Stimulated activated naive B cell treated with anti-CD40 and anti-IgM and Interleukin-4, amounts not matched to agents 10 μg/mL and 1 μg/mL and 100 μg/mL, for 72 hours (primary cell): ENCODE results near the gene SND1.

Source experiments
- ATAC-seq, 2 donors: fragments of 150-1000 bp; cut with Tn5 transposase; replicated peaks; 2 replicates each; pipeline ENCODE4 v1.10.0; 2021; ENCODE audit warnings: moderate library complexity in 1 of 2
- DNase-seq: peaks from one replicate; pipeline ENCODE4 v3.0.0; 2021
- H3K27ac Mint-ChIP-seq: one replicate; pipeline ENCODE4 v1.8.0; 2022; ENCODE audit warnings: mild to moderate bottlenecking, mixed read lengths
- H3K27me3 Mint-ChIP-seq, 2 donors: one replicate each; pipeline ENCODE4 v1.8.0; 2022; ENCODE audit warnings: mixed read lengths in 2 of 2
- H3K36me3 Mint-ChIP-seq, 2 donors: one replicate each; pipeline ENCODE4 v1.8.0; 2022; ENCODE audit warnings: mixed read lengths in 2 of 2, mild to moderate bottlenecking in 1 of 2
- H3K4me1 Mint-ChIP-seq, 2 donors: one replicate each; pipeline ENCODE4 v1.8.0; 2022; ENCODE audit warnings: mixed read lengths in 2 of 2, mild to moderate bottlenecking in 1 of 2
- H3K4me3 Mint-ChIP-seq, 2 donors: one replicate each; pipeline ENCODE4 v1.8.0; 2022; ENCODE audit warnings: mild to moderate bottlenecking in 2 of 2, mixed read lengths in 2 of 2, moderate library complexity in 1 of 2
- H3K9me3 Mint-ChIP-seq, 2 donors: one replicate each; pipeline ENCODE4 v1.8.0; 2022; ENCODE audit warnings: mixed read lengths in 2 of 2, mild to moderate bottlenecking in 1 of 2

SND1 gene

DNA sequence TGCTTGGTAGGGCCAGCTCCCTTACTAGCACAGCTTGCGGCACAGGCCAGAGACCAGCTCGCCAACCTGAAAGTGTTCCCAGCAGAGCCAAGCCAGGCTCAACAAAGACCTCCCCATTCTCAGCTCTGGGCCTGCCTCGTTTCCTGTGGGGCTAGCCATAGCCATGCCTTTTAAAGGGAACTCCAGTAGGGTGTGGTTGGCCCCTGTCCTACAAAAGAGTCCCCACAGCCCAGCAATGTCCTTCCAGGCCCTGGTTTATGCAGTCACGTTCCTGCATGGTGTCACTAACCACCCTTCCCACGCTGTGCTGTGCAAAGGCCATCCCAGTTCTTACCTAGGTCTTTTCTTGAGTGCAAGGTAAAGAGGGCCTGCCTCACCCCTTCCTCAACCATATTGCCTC is 467.0 kb downstream of the SND1 start:
- Mint-ChIP-seq H3K27me3 (no peaks in the 10 kb centered on the region), H3K27ac (no peak overlapping the region), H3K9me3 (peaks cover 0 to 3% of the 10 kb centered on the region in 2 donors), H3K4me1 (peaks cover 21 to 26% of the 10 kb centered on the region in 2 donors), H3K36me3 (no peaks in the 10 kb centered on the region), H3K4me3 (no peak overlapping the region)
- DNase-seq (no peak), ATAC-seq (no peak)

- Mint-ChIP-seq H3K9me3 (no peaks in the 10 kb centered on the region), H3K4me1 (peaks cover 21 to 26% of the 10 kb centered on the region in 2 donors), H3K4me3 (no peak overlapping the region), H3K27me3 (no peaks in the 10 kb centered on the region), H3K27ac (no peak overlapping the region), H3K36me3 (no peaks in the 10 kb centered on the region)
- no peak for ATAC-seq
- no peak for DNase-seq
Measured at GRCh38 chr7:128120116-128120515, 468.1 kb downstream of the SND1 start.

GRCh38 chr7:128120976-128121490 is 469.0 kb downstream of the SND1 start:
- H3K36me3 Mint-ChIP-seq: no peaks in the 10 kb centered on the region
- H3K4me1 Mint-ChIP-seq: peaks cover 19 to 26% of the 10 kb centered on the region in 2 donors
- no peaks in the 10 kb centered on the region for H3K27me3 Mint-ChIP-seq
- H3K9me3 Mint-ChIP-seq: no peaks in the 10 kb centered on the region
- no peak overlapping the region for H3K27ac Mint-ChIP-seq
- no peak overlapping the region for H3K4me3 Mint-ChIP-seq
- ATAC-seq: no peak
- no peak for DNase-seq

- DNase-seq (no peak), ATAC-seq (no peak)
- Mint-ChIP-seq H3K4me3 (no peak overlapping the region), H3K36me3 (no peaks in the 10 kb centered on the region), H3K9me3 (no peaks in the 10 kb centered on the region), H3K27me3 (no peaks in the 10 kb centered on the region), H3K4me1 (peaks cover 16 to 24% of the 10 kb centered on the region in 2 donors), H3K27ac (no peak overlapping the region)
Measured at GRCh38 chr7:128121711-128122530, 469.9 kb downstream of the SND1 start.

DNA sequence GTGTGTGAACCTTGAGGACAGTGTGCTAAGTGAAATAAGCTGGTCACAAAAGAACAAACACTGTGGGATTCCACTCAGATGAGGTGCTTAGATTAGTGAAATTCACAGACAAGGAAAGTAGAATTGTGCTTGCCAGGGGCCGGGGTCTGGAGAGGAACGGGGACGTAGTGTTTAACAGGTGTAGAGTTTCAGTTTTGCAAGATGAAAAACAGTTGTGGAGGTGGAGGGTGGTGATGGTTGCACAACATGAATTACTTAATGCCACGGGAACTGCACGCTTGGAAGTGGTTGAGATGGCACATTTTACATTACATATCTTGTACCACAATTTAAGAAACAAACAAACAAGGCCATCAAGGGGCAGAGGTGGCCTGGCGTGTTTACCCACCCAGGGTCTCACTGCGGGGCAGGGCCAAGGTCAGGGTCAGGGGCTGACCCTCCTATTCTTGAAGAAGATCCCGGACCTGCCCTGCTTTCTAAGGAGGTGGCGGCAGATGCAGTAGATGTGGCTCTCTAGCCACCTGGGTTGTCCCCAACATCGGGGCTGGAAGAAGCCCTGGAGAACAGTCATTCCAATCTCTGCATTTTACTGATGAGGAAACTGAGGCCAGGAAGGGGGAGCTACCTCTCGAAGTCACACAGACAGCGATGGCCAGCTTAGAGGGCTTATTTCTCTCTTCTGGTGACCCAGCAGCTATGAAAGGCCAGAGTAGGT is 470.7 kb downstream of the SND1 start:
- DNase-seq (no peak), ATAC-seq (no peak)
- H3K27ac Mint-ChIP-seq: no peak overlapping the region
- no peaks in the 10 kb centered on the region for H3K9me3 Mint-ChIP-seq
- H3K36me3 Mint-ChIP-seq: no peaks in the 10 kb centered on the region
- no peak overlapping the region for H3K4me3 Mint-ChIP-seq
- H3K4me1 Mint-ChIP-seq: peaks cover 8 to 16% of the 10 kb centered on the region in 2 donors
- no peaks in the 10 kb centered on the region for H3K27me3 Mint-ChIP-seq

DNA sequence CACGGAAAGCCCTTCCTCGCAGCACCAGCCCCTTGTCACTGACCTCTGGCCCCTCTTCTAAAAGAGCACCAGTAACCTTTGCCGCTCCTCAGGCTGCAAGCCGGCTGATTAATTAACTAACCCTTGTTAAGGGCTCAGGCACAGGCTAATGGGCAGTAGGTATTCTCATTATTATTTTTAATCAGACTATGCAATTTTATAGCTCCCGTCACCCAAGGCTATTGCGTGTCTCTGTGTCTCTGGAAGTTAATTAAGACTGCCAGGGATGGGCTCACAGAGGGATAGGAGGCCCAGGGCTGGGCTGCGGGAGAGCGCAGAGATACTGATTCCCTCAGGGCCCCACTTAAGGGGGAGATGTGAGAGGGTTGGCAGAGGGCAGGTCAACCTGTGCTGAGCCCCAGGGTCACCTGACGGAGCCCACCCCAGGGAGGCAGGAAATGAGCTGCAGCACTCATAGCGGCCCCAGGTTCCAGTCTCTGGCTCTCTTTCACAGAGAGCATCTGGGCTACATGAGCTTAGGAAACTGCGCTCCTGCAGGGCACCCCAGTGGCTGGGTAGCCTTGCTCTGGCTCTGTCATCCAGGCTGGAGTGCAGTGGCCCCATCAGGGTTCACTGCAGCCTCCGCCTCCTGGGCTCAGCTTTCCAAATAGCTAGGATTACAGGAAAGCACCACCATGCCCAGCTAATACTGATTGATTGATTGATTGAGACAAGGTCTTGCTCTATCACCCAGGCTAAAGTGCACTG is 471.5 kb downstream of the SND1 start:
- Mint-ChIP-seq H3K9me3 (no peaks in the 10 kb centered on the region), H3K4me1 (peaks cover 3 to 9% of the 10 kb centered on the region in 2 donors), H3K4me3 (no peak overlapping the region), H3K27ac (no peak overlapping the region), H3K27me3 (no peaks in the 10 kb centered on the region), H3K36me3 (no peaks in the 10 kb centered on the region)
- DNase-seq (no peak), ATAC-seq (no peak)

DNA sequence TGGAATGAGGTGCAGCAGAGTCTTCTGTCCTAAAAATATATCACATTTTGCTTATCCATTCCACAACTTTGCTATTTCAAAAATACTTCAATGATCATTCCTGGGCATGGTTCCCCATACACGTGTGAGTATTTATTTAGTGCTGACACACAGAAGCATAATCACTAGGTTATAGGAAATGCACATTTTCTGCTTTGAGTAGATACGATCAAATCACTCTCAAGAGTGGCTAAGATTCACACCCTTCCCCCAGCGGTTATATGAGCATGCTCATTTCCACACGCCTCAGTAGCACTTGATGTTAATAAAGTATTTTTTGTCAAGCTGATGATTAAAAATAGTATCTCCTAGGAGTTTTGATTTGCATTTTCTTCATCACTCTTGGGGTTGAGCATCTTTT is 472.8 kb downstream of the SND1 start:
- H3K27ac Mint-ChIP-seq: no peak overlapping the region
- no peak for DNase-seq
- H3K27me3 Mint-ChIP-seq: no peaks in the 10 kb centered on the region
- H3K4me3 Mint-ChIP-seq: no peak overlapping the region
- ATAC-seq: no peak
- H3K9me3 Mint-ChIP-seq: no peaks in the 10 kb centered on the region
- no peaks in the 10 kb centered on the region for H3K36me3 Mint-ChIP-seq
- no peaks in the 10 kb centered on the region for H3K4me1 Mint-ChIP-seq

DNA sequence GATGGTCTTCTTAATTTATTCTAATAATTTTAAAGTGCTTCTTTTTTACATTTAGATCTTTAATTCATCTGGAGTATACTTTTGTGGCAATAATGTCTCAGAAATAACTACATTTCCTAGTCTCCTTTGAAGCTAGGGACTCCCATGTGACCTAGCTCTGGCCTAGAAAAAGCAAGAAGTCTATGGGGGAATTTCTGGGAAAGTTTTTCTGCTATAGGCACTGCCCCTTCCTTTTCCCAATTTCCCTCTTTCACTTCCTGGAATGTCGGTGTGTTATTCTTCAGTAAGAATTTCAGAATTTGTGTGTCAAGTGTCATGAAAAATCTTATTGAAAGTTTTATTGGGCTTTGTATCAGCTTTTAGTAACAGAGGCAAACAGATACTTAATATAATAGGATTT is 473.8 kb downstream of the SND1 start:
- no peak overlapping the region for H3K27ac Mint-ChIP-seq

GRCh38 chr7:128128401-128128800 is 476.4 kb downstream of the SND1 start:
- H3K9me3 Mint-ChIP-seq: no peaks in the 10 kb centered on the region

More for the DNA sequence above, 473.8 kb downstream of the SND1 start:
- Mint-ChIP-seq H3K27me3 (no peaks in the 10 kb centered on the region), H3K4me1 (no peaks in the 10 kb centered on the region), H3K4me3 (no peak overlapping the region), H3K9me3 (no peaks in the 10 kb centered on the region), H3K36me3 (no peaks in the 10 kb centered on the region)
- ATAC-seq (no peak), DNase-seq (no peak)

GRCh38 chr7:128129224-128129864 is 477.4 kb downstream of the SND1 start:
- ATAC-seq: no peak
- DNase-seq: no peak
- Mint-ChIP-seq H3K4me1 (peaks cover 0 to 3% of the 10 kb centered on the region in 2 donors), H3K27me3 (peaks cover 9% of the 10 kb centered on the region in 2 donors), H3K4me3 (no peak overlapping the region), H3K27ac (no peak overlapping the region), H3K36me3 (no peaks in the 10 kb centered on the region), H3K9me3 (no peaks in the 10 kb centered on the region)

More at GRCh38 chr7:128128401-128128800, 476.4 kb downstream of the SND1 start:
- no peak overlapping the region for H3K4me3 Mint-ChIP-seq
- H3K36me3 Mint-ChIP-seq: no peaks in the 10 kb centered on the region
- no peaks in the 10 kb centered on the region for H3K4me1 Mint-ChIP-seq
- ATAC-seq: no peak
- H3K27me3 Mint-ChIP-seq: no peaks in the 10 kb centered on the region
- peak overlapping the region; percentile 32 for H3K27ac Mint-ChIP-seq
- DNase-seq: no peak

GRCh38 chr7:128131115-128131514 is 479.1 kb downstream of the SND1 start:
- no peaks in the 10 kb centered on the region for H3K9me3 Mint-ChIP-seq
- H3K4me1 Mint-ChIP-seq: peaks cover 9 to 17% of the 10 kb centered on the region in 2 donors
- ATAC-seq (no peak), DNase-seq (no peak)
- H3K27ac Mint-ChIP-seq: no peak overlapping the region
- H3K27me3 Mint-ChIP-seq: peaks cover 19% of the 10 kb centered on the region in 2 donors
- H3K36me3 Mint-ChIP-seq: no peaks in the 10 kb centered on the region
- H3K4me3 Mint-ChIP-seq: no peak overlapping the region

- Mint-ChIP-seq H3K4me3 (no peak overlapping the region), H3K36me3 (no peaks in the 10 kb centered on the region), H3K27me3 (peaks cover 19% of the 10 kb centered on the region in 2 donors), H3K4me1 (peaks cover 9 to 23% of the 10 kb centered on the region in 2 donors), H3K27ac (no peak overlapping the region), H3K9me3 (no peaks in the 10 kb centered on the region)
- DNase-seq (no peak), ATAC-seq (no peak)
Measured at GRCh38 chr7:128131731-128132130, 479.7 kb downstream of the SND1 start.

DNA sequence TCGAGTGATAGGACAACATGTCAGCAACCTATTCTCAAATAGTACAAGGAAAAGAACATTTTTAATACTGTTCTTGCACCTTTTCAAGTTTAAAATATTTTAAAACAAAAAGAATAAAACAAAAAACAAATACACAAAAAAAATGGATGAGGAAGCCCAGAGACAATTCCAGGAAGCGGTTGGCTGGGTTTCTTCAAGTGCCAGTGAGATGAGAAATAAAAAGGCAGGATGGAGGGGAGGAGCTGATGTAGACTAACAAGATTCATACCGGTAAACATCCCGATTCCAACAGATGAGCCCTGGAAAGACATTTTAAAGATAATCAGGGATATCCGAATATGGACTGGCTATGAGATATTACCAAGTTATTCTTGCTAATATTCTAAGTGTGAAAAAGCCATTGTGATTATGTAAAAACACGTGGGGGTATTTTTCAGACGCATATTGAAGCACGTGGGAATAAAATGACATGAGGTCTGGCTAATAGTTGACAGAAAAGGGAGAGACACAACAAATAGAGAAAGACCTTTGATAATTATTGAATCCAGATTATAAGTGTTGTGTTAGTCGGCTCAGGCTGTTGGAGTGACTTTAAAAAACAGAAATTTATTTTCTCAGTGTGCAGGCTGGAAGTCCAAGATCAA is 480.6 kb downstream of the SND1 start:
- DNase-seq (no peak), ATAC-seq (no peak)
- Mint-ChIP-seq H3K4me3 (no peak overlapping the region), H3K27ac (no peak overlapping the region), H3K27me3 (peaks cover 24 to 26% of the 10 kb centered on the region in 2 donors), H3K36me3 (no peaks in the 10 kb centered on the region), H3K4me1 (peaks cover 12 to 23% of the 10 kb centered on the region in 2 donors), H3K9me3 (no peaks in the 10 kb centered on the region)
